ENCODE results near the gene CTH.
"Not testable (repeated sequence)": the region's sequence is repeated elsewhere in the genome, so short reads cannot be mapped to it uniquely, and the experiment has no call there.

The CTH gene

GRCh38 chr1:70443739-70444138 lies 32.7 kb downstream of the CTH start:
- Histone ChIP-seq H3F3A (ENCODE audit: control insufficient read depth, insufficient read depth) (no peaks in the 10 kb centered on the region), H3K4me2 (ENCODE audit: low read length) (no peak overlapping the region), H3K27me3 (ENCODE audit: control insufficient read depth, low read length) (no peaks in the 10 kb centered on the region), H3K4me1 (ENCODE audit: control insufficient read depth, low read length) (no peaks in the 10 kb centered on the region), H4K20me1 (ENCODE audit: control insufficient read depth, insufficient read depth, low read depth, low read length) (no peaks in the 10 kb centered on the region), H3K4me3 (ENCODE audit: low read length) (no peak overlapping the region), H3K36me3 (ENCODE audit: control insufficient read depth, low read length) (no peaks in the 10 kb centered on the region), H3K9me2 (replicated peaks; ENCODE audit: control insufficient read depth, low read length) (no peaks in the 10 kb centered on the region), H3K79me2 (ENCODE audit: control insufficient read depth, low read length) (no peaks in the 10 kb centered on the region), H3K9me3 (ENCODE audit: control insufficient read depth, insufficient read depth, low read length) (no peaks in the 10 kb centered on the region), H3K27ac (ENCODE audit: low read depth, low read length) (no peak overlapping the region)
- TF ChIP-seq EZH2phosphoT487 (IDR thresholded peaks at IDR 0.05; ENCODE audit: borderline replicate concordance, low read length) (no peak), CTCF (IDR thresholded peaks at IDR 0.05; ENCODE audit: low read depth, low read length, poor library complexity, severe bottlenecking) (no peak)

- H3K27me3 ChIP-seq (ENCODE audit: control insufficient read depth, low read length): no peaks in the 10 kb centered on the region
- H3K4me1 ChIP-seq (ENCODE audit: control insufficient read depth, low read length): no peaks in the 10 kb centered on the region
- H3K27ac ChIP-seq (ENCODE audit: low read depth, low read length): no peak overlapping the region
- H3K79me2 ChIP-seq (ENCODE audit: control insufficient read depth, low read length): no peaks in the 10 kb centered on the region
- H3K9me3 ChIP-seq (ENCODE audit: control insufficient read depth, insufficient read depth, low read length): no peaks in the 10 kb centered on the region
- H3F3A ChIP-seq (ENCODE audit: control insufficient read depth, insufficient read depth): no peaks in the 10 kb centered on the region
- no peak overlapping the region for H3K4me2 ChIP-seq (ENCODE audit: low read length)
- H4K20me1 ChIP-seq (ENCODE audit: control insufficient read depth, insufficient read depth, low read depth, low read length): no peaks in the 10 kb centered on the region
- no peaks in the 10 kb centered on the region for H3K36me3 ChIP-seq (ENCODE audit: control insufficient read depth, low read length)
- H3K4me3 ChIP-seq (ENCODE audit: low read length): no peak overlapping the region
- TF ChIP-seq CTCF (IDR thresholded peaks at IDR 0.05; ENCODE audit: low read depth, low read length, poor library complexity, severe bottlenecking): no peak
- no peak for TF ChIP-seq EZH2phosphoT487 (IDR thresholded peaks at IDR 0.05; ENCODE audit: borderline replicate concordance, low read length)
- H3K9me2 ChIP-seq (replicated peaks; ENCODE audit: control insufficient read depth, low read length): no peaks in the 10 kb centered on the region
These were observed 38.0 kb downstream of the CTH start for GRCh38 chr1:70449049-70449448.

GRCh38 chr1:70452164-70452939 lies 41.3 kb downstream of the CTH start:
- H3F3A ChIP-seq (ENCODE audit: control insufficient read depth, insufficient read depth); H3K27me3 ChIP-seq (ENCODE audit: control insufficient read depth, low read length); H4K20me1 ChIP-seq (ENCODE audit: control insufficient read depth, insufficient read depth, low read depth, low read length); H3K4me3 ChIP-seq (ENCODE audit: low read length); H3K9me3 ChIP-seq (ENCODE audit: control insufficient read depth, insufficient read depth, low read length); H3K27ac ChIP-seq (ENCODE audit: low read depth, low read length); H3K4me1 ChIP-seq (ENCODE audit: control insufficient read depth, low read length); H3K36me3 ChIP-seq (ENCODE audit: control insufficient read depth, low read length); H3K9me2 ChIP-seq (replicated peaks; ENCODE audit: control insufficient read depth, low read length); H3K79me2 ChIP-seq (ENCODE audit: control insufficient read depth, low read length); H3K4me2 ChIP-seq (ENCODE audit: low read length): not testable (repeated sequence)

- Histone ChIP-seq H3K79me2 (ENCODE audit: control insufficient read depth, low read length) (no peaks in the 10 kb centered on the region), H3K4me2 (ENCODE audit: low read length) (no peak overlapping the region), H3K27ac (ENCODE audit: low read depth, low read length) (no peak overlapping the region), H3K9me3 (ENCODE audit: control insufficient read depth, insufficient read depth, low read length) (no peaks in the 10 kb centered on the region), H3K36me3 (ENCODE audit: control insufficient read depth, low read length) (no peaks in the 10 kb centered on the region), H3K4me3 (ENCODE audit: low read length) (no peak overlapping the region), H3K4me1 (ENCODE audit: control insufficient read depth, low read length) (no peaks in the 10 kb centered on the region), H4K20me1 (ENCODE audit: control insufficient read depth, insufficient read depth, low read depth, low read length) (no peaks in the 10 kb centered on the region), H3K9me2 (replicated peaks; ENCODE audit: control insufficient read depth, low read length) (no peaks in the 10 kb centered on the region), H3K27me3 (ENCODE audit: control insufficient read depth, low read length) (no peaks in the 10 kb centered on the region), H3F3A (ENCODE audit: control insufficient read depth, insufficient read depth) (no peaks in the 10 kb centered on the region)
- TF ChIP-seq CTCF (IDR thresholded peaks at IDR 0.05; ENCODE audit: low read depth, low read length, poor library complexity, severe bottlenecking) (no peak), EZH2phosphoT487 (IDR thresholded peaks at IDR 0.05; ENCODE audit: borderline replicate concordance, low read length) (no peak)
These were observed 44.2 kb downstream of the CTH start for GRCh38 chr1:70455291-70455690.

Data from DOHH2 (cell line).